Hindlimb muscle (tissue), 1 donor: ENCODE measurements around the gene TEAD1. TPM values are rescaled to one million over a fixed set of nuclear protein-coding genes. Genes with fewer than 3 reads are reported as not detected.

Experiments used
- DNase-seq: peaks from one replicate; pipeline ENCODE4 v3.0.0-alpha.2; 2013
- polyA plus RNA-seq: library from polyadenylated mRNA; unstranded; fragments of 120-200 nt; gene quantifications from one replicate; pipeline ENCODE4 v1.2.1, GENCODE V29; 2013; ENCODE audit not compliant: insufficient read length

The TEAD1 gene
- polyA plus RNA-seq, 1 donor: 95.3 TPM

DNA sequence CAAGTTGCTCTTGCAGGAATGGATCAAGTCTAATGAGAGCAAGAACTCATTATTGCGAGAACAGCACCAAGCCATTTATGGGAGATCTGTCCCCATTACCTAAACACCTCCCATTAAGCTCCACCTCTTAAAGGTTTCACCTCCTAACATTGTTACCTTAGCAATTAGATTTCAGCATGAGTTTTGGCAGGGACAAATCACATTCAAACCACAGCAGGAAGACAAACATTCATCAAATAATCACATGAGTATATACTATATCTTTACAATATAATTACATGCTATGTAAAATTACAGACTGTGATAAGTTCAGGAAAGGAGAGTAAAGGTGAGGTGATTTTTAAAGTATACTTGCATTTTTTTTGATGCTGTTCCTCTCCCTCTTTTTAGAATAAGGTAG, 6.6 kb upstream of the TEAD1 start:
- no peak for DNase-seq

DNA sequence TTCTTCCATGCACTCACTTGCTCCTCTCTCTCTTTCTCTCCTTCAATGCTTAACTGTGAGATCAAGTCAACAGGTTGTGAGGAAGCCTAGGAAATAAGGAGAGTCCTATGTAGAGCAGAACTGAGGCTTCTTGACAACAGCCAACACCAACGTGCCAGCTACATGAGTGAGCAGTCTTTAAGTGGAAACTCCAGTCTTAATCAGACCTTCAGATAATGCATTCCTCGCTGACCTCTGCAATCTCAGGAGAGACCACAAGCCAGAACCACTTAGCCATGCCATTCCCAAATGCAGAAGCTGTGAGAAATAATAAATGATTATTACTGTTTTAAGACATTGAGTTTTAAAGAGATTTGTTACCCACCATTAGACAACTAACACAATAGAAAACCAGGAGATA, 6.1 kb upstream of the TEAD1 start:
- DNase-seq: no peak

DNA sequence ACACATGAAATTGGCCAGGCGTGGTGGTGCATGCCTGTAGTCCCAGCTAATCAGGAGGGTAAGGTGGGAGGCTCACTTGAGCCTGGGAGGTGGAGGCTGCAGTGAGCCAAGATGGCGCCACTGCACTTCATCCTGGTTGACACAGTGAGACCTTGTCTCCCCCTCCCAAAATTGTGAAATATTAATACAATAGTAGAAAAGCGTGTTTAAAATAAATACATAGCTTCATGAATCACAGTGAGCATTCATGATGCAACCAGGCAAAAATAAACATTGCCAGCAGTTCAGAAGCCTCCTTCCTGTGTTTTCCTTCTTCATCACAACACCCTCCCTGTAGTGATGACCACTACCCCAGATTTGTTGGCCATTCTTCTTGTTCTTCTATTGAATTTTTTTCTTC, 4.3 kb upstream of the TEAD1 start:
- DNase-seq: no peak

DNA sequence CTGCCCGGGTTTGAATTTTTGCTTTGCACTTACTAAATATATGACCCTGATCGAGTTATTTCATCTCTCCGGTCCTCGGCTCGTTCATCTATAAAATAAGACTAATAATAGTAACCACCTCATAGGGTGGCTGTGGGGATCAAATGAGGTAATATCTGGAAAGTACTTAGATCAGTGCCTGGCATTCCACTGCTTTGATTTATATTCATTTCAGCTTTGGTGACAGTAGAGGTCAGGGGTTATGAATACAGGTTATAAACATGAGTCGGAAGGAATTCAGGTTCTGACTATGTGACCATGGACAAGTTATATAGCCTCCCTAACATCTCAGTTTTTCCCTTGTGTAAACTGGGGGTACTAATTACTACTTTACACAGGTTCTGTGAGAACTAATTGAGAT, 2.9 kb upstream of the TEAD1 start:
- DNase-seq: no peak

DNA sequence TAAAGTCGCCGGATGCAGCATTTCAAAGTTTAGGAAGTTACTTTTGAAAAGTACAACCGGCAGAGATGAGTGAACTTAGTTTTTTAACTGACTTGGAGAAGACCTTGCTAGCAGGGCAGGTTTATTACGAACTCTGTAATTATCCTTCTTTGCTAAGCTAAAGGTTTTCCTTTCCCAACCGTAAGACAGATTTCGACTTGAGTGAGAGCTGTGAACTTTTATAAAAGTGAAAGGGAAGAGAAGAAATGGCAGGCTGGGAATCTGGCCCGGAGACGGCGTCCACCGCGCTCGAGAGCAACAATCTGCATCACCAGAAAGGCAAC, 659 bp upstream of the TEAD1 start:
- DNase-seq: no peak

DNA sequence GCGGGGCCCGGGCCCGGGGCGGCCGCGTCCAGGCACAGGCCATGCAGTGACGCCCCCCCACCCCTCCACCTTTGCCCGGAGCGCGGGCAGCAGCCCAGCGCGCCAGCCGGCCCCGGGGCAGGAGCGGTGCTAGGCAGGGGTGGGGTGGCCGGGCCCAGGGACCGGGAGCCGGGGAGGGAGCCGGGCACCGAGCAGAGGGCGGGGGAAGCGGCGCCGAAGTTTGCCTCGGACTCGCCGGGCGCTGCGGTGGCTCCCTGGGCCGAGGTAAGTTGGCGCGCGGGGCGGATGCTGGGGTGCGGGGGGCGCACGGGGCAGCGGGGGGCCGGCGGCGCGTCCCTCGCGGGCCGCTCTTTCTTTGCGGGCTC, 332 bp downstream of the TEAD1 start:
- DNase-seq: no peak

DNA sequence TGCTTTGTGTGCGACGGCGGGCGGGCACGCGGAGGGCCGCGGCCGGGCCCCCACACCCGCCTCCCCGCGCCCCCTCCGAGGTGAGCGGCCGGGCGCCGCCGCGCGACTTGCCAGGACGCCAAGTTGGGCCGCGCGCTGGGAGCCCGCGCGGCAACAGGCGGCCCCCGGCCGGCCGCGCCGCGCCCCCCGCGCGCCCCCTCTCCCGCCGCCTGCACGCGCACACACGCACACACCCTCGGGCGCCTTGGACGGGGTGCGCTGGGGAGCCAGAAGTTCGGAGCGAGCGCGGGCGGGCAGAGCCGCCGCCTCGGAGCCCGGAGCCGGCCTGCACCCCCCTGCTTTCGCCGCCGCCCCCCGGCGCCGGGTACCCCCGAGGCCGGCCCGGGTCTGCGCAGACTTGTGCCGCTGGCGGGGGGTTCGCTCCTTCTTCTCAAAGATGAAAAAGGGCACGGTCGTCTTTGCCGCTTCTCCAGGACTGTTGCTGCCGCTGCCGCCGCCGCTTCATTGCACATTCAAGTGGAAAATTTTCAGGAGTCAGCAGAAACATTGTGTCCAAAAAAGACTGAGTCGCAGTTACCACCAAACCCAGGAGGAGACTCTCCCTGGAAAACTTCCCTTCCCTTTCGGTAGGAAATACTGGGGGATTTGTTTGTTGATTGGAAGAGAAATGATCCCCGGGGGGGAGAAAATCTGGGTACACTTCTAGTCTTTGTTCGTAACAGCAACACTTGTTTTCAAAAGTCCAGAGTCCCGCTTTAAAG, 895 bp downstream of the TEAD1 start:
- DNase-seq: peak; percentile 46

DNA sequence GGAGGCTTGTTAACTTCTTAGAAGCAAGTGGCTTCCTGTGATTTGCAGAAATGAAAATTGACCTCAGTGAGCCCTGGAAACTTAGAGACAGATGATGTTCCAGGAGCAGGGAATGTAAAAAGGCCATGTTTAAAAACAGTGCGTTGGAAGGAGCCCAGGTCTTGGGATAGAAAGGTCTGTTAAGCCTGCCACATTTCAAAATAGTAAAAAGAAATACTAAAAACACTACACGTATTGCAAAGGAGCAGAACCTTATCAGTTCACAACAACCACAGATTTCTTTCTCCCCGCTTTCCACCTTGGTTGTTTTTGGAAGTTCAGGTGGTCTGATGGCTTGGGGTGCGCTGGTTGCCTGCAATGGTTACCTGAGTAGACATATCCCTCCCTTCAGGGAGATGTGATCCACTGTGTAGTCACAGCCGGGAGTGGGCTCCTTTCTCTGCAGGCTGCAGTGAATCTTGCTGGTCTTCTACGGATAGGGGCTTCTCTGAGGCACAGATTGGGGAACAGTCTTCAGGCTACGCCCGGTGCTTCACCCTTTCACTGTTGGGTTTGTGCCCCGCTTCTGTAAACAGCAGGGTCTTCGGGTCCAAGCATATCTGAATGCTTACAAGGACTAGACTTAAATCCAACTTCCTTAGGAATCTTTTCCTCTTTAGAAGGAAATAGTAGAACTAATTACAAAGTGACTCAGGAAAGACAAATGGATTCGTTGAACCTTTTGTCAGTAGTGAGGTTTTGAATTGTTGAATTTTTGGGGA, 1.9 kb downstream of the TEAD1 start:
- peak; percentile 60 for DNase-seq

DNA sequence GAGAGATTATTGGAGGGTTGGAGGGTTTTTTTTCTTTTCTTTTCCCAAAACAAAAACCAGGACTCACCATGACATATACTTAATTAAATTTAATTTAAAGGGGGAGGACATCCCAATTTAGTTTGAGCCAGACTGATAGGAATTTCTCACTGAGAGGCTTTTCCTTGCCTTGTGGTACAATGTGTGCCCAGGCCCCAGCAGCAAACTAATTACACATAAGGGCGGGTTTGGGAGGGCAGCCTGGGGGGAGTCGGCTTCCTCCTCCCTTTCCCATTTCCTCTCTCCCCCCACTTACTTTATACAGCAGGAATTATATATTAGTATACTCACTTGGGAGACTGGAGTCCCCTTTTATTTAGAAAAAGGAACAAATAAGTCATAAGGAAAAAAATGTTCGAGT, 2.9 kb downstream of the TEAD1 start:
- no peak for DNase-seq

DNA sequence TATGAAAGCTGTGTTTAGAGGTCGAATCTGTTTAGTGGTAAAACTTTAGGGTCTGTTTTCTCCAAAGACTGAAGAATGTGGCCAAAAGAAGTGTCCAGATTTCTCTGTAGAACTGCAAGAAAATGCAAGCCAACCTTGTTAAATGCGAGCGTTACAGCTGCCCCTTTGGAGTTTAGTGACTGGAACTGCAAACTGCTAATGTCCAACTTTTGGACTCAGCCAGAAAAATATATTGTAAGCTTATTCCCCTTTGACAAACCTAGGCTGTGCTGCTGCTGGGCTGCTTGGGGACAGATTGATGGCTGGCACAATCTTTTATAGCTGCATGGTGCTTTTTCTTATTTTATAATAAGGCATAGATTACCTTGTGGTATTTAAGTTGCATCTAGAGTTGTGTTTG, 3.9 kb downstream of the TEAD1 start:
- DNase-seq: no peak

DNA sequence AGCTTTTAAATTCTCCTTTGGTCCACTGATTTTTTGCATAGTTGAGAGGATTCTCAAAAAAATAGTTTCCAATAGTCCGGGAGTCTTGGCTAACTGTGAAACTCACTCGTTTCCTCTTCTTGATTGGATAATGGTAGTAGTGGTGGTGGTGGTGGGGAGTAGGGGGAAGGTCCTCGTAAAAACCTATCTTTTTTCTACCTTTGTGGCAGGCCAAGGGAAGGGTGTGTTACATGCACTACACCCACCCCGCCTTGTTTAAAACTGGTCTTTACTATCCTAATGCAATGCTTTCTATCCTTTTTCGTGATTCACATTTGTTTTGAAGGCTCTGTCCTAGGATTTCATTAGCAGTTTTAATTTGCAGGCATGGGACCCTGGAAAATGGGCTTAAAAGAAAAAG, 4.8 kb downstream of the TEAD1 start:
- DNase-seq: no peak

DNA sequence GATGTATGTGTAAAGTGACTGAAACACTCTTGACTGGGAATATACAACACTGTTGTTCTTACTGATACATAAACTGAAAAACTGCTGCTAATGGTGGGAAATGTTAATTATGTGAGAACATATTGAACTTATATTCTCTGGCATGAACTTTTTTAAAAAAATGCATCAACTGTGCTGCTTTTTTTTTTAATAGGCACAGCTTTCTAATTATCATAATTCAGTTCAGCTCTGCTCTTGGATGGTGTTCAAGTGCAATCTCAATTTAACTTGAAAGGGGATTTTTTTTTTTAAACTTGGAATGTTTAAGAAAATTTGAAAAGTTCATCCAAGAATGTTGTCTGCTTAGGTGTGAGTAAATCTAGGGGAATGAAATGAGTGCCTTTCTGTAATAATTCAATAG, 5.2 kb downstream of the TEAD1 start:
- DNase-seq: no peak

DNA sequence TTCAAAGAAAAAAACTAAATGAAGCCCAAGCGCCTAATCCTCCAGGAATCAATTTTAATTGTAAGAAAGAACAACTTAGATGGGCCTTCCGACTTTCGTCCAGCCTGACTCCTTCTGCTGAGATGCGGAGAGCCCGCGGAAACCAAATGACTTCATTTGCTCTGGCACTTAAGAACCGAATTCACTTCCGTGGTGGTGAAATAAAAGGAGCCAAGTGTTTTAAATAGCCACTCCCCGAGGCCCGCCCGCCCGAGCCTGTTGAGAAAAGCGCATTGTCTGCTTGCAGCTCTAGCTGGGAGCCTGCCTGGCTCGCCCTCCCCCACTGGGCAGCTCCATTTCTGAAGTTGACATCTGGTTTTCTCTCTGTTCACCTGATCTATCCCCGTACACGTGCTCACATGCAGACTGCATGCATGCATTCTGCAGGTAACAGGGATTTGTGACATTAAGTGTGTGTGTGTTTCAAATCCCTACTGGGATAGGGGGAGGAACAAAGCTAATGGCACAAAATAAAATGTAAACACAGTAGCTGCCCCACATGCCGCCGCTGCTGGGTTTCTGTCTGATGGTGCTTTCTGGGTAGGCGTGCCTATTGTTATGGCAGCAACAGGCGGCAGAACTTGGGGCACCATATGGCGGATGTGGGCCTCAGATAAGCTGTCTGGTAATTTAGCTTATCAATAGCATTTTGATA, 6.2 kb downstream of the TEAD1 start:
- DNase-seq: no peak

DNA sequence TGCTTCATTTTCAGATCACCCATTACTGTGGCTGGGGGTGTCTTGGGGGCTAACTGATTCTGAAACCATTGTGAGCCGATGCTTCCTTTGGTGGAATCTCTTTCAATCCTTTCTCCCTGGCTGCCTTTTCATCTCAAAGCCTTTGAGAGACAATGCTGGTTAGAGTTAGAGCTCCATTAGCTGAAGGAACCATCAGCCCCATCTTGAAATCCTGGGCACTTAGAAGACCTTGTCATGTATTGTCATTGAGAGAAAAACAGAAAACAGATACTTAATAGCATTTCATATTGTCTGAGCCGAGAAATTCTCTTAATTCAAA, 6.7 kb downstream of the TEAD1 start:
- no peak for DNase-seq

DNA sequence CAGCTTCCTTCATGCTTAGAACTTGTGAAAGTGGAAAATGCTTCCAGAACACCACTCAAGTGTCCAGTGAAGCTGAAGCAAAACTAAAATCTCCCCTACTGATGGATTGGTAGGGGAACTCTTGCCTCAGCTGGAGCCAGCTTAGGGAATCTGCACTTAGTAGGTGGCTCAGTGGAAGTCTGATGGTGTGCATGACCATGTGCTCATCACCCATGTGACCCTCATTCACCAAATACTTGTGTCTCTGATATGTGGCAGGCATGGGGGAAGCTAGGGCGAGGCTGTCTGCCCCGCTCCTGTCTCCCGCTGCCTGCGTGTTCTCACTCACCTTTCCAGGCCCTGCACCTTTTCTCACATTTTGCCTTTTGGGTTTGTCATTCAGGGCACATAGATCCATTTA, 7.2 kb downstream of the TEAD1 start:
- DNase-seq: no peak

DNA sequence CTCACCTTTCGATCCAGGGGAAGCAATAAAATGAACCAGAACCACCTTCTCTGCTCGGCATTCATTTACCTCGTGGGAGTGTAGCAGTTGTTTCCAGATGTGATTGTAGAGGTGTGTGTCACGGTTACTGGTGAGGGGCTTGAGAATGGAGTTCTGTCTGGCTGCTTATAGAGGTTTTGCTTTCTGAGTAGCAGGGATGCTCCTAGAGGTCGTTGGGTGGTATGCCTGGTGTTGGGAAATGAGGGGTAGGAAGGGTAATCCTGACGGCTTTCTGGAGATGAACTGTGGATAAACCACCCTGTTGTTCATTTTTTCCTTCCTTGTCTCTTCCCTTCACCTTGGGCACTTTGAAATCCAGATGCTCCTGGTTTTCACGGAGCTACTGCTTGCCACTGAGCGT, 8.1 kb downstream of the TEAD1 start:
- DNase-seq: no peak

DNA sequence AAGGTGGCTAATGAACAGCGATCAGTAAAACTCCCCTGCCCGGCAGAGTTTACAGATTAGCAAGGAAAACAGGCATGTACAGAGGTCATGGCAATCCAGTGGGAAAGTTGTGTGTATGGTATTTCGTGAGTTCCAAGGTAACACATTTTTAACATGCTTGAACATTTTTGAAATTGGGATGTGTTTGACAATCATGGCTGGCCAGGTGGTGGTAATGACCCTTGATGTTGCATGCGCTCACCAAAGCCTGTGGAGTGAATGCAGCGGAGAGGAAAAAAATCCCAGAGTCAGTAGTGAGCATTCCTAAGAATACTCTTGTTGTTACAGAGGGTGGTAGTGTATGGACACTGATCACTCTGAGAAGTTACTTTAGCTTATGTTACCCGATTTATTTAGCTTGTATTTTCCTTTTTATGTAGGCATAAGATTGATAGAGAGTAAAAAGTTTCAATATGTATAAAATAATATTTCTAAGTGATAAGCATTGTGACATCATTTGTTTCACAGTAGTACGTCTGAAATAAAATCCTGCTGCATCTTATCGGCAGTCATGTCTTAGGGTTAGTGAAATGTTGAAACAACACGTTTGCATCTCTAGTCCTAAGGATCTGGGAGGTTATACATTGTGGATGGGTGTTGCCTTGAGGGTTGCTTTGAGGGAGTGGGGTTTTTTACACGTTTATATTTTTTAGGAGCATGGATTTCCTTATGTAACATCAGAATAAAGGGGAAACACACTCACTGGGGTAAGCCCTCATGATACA, 8.7 kb downstream of the TEAD1 start:
- DNase-seq: no peak

DNA sequence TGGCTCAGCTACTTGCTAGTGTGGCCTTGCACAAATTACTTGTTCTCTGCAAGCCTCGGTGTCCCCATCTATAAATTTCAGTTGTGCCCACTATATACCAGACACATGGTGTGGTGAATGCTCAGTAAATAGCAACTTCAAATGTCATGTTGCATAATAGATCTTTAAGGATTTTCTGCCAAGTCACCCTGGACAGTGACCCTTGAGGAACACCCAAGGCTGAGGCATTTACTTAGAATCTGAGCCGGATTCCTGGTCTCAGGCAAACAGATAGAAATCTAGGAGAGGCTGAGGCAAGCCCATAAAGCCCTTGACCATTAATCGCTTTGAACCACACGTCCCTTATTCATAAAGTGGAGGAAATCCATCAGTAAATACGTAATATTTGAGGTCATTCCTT, 9.7 kb downstream of the TEAD1 start:
- DNase-seq: no peak

DNA sequence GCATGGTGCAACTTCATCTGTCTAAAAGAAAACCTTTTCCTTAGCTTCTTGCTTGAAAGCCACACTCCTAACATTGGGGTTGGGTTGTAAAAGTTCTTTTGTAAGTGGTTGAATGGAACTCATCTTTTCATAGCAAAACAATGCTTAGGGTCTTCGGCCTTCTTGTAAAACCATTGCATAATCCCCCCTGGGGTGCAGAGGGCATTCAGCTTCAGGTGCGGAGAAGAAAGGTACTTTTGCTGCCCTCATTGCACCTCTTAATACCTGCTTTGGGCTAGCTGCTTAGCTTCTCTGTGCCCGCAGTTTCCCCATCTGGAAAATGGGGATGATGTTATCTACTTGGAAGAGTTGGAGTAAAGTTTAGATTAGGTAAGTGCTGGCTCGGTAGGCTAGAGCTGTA, 10.1 kb downstream of the TEAD1 start:
- no peak for DNase-seq

DNA sequence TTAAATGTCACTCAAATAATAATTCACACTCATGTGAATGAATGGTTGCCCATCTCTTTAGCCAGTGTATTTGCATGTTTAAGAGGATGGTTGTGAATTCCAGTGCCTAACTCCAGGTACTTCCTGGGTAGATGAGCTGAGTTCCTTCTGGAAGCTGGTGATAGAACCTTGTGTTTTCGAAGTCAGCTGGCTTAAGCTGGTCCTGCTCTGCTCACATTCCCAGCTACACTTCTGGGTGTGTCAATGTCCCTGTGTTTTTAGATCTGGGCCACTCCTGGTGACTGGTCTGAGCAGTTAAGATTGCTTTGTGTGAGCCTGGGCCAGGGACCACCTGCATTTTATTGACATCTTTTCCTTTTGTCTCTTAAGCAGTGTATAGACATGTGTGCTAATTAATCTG, 10.6 kb downstream of the TEAD1 start:
- no peak for DNase-seq

DNA sequence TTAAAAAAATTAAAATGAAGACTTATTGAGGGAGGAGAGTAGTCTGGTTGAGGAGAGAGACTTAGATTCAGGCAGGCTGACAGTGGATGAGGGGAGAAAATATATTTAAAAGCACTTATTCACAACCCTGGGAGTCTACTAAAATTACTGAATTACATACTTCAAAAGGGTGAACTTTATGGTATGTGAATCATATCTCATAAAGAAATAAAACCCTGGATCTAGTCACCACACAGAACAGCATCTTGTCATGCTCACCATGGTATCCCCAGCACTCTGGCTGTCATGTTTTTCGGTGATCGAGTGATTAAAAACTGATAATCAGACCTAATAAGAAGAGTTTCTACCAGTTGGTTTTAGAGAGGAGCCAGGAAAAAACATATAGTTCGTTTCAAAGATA, 11.0 kb downstream of the TEAD1 start:
- no peak for DNase-seq

DNA sequence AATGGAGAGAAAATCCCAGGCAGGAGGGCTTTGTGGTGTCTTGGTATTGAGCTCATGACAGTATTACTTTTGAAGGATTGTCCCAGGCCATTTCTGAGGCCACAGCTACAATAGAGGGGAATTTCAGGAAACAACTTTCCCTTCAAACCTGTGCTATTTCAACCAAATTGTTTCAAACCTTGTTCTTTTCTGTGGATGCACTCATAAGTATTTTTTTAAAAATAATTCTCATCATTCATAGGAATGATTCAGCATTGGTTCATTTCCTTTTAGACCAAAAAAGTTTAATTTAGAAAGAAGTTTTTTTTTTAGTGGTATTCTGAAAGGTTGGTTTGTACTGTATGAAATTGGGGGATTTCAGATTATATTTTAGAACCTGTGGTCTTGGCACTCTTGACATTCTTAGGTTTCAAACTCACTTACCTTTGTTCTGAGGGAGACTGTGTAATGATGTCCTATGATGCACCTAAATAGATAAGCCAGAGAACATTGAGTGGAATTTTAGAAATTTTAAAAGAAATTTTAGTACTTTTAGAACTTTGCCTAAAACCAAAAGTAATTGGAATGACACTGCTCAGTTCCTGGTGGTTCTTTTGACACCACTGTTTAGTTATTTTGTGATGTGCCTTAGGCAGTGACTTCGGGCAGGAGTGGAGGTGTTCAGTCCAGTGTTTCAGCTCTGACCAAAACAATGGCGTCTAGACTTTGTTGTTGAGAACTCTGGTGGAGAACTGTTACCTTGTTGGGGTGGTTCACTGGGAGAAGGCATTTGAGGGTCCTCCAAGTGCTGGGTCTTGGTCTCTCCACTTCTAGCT, 12.2 kb downstream of the TEAD1 start:
- no peak for DNase-seq

DNA sequence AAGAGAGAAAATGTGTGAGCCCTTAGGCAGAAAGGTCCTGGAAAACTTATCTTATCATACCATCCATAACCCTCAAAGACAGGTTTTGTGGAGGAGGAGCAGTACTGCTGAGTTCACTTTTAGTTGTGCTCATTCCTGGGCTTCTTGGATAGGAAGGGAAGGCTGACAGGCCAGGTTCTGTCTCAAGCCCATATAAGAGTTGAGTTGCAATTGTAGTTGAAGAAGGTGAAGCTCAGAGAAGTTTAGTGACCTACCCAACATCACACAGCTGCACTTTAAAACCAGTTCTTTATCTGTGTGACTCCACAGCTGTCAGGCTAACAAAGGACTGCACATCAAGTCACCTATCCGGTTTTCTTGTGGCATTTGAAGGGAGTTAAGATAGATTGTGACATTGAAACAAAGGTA, 13.0 kb downstream of the TEAD1 start:
- no peak for DNase-seq
